GM21390 (cell line): Measurements from ENCODE around the gene CTAGE1.
"Not testable (repeated sequence)": the region's sequence is repeated elsewhere in the genome, so short reads cannot be mapped to it uniquely, and the experiment has no call there.

ENCODE experiments used
- ATAC-seq: cut with Tn5 transposase; IDR thresholded peaks from one replicate; pipeline ENCODE4 v1.9.1; 2021; ENCODE audit not compliant: unreplicated experiment

Gene CTAGE1

DNA sequence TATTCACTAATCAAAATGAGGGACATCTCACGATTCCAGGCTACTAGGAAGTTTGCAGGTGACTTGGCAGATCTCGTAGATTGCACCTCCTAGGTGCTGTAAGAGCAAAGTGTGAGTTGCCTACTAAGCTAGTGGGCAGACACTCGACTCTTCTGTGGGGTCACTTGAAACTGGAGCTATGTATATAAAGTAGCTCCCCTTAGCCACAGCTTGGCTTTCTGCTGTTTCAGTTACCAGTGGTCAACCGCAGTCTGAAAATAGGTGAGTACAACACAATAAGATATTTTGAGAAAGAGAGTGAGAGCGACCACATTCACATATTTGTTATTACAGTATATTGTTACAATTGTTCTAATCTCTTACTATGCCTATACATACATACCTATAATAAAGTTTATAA, 23.3 kb downstream of the CTAGE1 start:
- no peak for ATAC-seq

GRCh38 chr18:22393164-22393563, 24.6 kb downstream of the CTAGE1 start:
- ATAC-seq, result not testable (repeated sequence)

- ATAC-seq, result no peak
These were observed 26.0 kb downstream of the CTAGE1 start for GRCh38 chr18:22391407-22392345.

GRCh38 chr18:22387787-22388186, 29.9 kb downstream of the CTAGE1 start:
- ATAC-seq, result no peak

DNA sequence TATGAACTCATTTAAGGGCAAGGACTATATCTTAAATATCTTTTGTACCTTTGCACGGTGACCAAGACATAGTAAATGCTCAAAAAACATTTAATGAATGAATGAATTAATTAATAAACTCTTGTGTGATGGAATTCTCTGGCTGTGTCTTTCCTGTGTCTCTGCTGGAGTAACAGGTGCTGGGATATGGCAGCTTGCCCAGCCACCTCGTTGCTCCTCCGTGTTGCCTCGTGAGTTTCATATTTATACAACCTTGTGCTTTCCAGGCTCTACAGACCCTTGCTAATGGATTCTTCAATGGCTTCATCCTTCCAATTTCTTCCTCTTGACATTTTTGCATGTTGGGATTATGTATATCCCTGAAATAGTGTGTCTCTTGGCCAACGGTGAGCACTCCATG, 30.4 kb downstream of the CTAGE1 start:
- no peak for ATAC-seq

GRCh38 chr18:22385718-22386117, 32.0 kb downstream of the CTAGE1 start:
- ATAC-seq, result no peak

DNA sequence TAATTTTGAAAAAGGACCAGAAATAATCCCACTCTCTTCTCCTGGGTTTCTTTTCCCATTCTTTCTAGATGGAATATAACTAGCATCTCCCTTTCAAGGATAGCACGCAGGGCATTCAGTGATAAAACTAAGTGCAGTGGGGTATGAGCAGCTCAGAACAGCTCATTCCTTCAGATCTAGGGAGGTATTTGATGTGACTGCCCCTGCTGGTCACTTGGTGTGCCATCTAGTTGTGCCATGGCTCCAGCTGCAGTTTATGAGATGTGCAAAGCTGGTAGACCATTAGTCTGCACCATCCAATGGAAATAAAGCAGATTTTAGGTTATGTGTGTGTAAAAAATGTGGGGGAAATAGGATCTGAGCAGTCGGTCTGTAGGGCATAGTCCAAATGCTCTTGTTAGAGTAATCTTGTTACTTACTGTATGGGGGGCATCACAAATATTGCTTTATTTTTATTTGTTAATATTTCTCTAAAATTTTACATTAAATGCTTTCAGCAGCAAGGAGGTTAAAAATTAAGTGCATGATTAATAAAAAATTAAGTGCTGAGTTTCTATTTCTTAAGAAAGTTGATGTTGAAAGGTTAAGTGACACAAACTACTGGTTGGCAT, 38.9 kb downstream of the CTAGE1 start:
- no peak for ATAC-seq

DNA sequence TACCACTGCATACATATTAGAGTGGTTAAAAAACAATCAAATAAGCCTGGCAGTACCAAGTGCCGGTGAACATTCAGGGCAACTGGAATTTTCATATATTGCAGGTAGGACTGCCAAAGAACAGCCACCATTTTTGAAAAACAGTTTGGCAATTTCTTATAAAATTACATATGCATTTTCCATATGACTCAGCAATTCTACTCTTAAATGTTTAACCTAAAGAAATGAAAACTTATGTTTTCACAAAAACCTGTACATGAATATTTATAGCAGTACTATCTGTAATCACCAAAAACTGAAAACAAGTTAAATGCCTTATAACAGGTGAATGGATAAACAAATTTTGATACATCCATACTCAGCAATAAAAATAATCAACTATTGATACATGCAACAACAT, 39.9 kb downstream of the CTAGE1 start:
- ATAC-seq, result no peak

DNA sequence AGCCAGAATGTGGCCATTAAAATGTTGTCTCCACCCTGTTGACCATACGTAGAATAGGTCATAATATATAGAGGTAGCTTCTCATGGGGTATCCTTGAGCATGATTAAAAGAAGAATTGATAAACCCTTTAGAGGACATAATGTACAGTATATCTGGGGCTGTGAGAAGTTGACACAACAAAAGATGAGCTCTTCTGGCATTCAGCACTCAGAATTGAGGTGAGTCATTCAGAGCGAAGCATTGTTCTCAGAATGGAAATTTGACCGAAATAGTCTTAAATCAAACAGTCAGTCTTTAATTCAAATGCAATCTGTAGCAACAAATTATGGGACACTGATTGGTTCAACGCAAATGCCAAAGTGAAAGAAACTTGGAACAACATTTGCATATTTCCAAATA, 47.3 kb downstream of the CTAGE1 start:
- ATAC-seq, result no peak

- no peak for ATAC-seq
These were observed 49.7 kb downstream of the CTAGE1 start for GRCh38 chr18:22368021-22368420.

GRCh38 chr18:22367303-22367702, 50.4 kb downstream of the CTAGE1 start:
- no peak for ATAC-seq

DNA sequence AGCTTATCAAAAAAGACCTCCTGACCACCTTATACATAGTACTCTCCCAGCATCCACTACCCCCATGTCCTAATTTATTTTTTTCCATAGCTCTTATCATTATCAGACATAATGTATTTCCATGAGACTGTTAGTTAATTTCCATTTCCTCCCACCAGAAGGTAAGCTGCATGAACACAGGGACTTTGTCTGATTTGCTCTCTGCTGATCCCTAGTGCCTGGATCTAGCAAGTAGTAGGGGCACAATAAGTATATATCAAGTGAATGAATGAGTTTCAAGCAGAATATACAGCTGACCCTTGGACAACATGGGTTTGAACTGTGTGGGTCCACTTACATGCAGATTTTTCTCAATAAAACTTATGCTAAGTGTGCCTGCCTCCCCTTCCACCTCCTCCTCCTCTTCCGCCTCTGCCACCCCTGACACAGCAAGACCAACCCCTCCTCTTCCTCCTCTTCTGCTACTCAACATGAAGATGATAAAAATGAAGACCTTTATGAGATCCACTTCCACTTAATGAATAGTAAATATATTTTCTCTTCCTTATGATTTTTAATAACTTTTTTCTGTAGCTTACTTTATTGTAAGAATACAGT, 53.8 kb downstream of the CTAGE1 start:
- ATAC-seq, result no peak
